HG02610 (cell line): ENCODE measurements around the gene CDAN1.

Experiments
- ATAC-seq: cut with Tn5 transposase; IDR thresholded peaks from one replicate; pipeline ENCODE4 v1.9.1; 2021; ENCODE audit warnings: mild to moderate bottlenecking, moderate library complexity; ENCODE audit not compliant: unreplicated experiment

The CDAN1 gene

GRCh38 chr15:42735382-42736165 is 1.4 kb downstream of the CDAN1 start:
- ATAC-seq: no peak

GRCh38 chr15:42734076-42734672 is 2.8 kb downstream of the CDAN1 start:
- ATAC-seq: no peak

- ATAC-seq: no peak
Observed at GRCh38 chr15:42733027-42733426, 3.9 kb downstream of the CDAN1 start.

GRCh38 chr15:42732095-42732827 is 4.7 kb downstream of the CDAN1 start:
- no peak for ATAC-seq

GRCh38 chr15:42731461-42731860 is 5.5 kb downstream of the CDAN1 start:
- ATAC-seq: no peak

GRCh38 chr15:42730536-42730935 is 6.4 kb downstream of the CDAN1 start:
- ATAC-seq: no peak

GRCh38 chr15:42730135-42730534 is 6.8 kb downstream of the CDAN1 start:
- no peak for ATAC-seq

- no peak for ATAC-seq
Observed at GRCh38 chr15:42729409-42729808, 7.5 kb downstream of the CDAN1 start.

- no peak for ATAC-seq
Observed at GRCh38 chr15:42728972-42729371, 8.0 kb downstream of the CDAN1 start.

GRCh38 chr15:42728560-42728959 is 8.4 kb downstream of the CDAN1 start:
- no peak for ATAC-seq

- no peak for ATAC-seq
Observed at GRCh38 chr15:42727750-42728381, 9.1 kb downstream of the CDAN1 start.

- no peak for ATAC-seq
Observed at GRCh38 chr15:42726114-42726513, 10.8 kb downstream of the CDAN1 start.

- ATAC-seq: no peak
Observed at GRCh38 chr15:42725331-42725903, 11.5 kb downstream of the CDAN1 start.

- ATAC-seq: no peak
Observed at GRCh38 chr15:42724276-42724675, 12.7 kb downstream of the CDAN1 start.

GRCh38 chr15:42723068-42723467 is 13.9 kb downstream of the CDAN1 start:
- no peak for ATAC-seq

GRCh38 chr15:42721916-42722315 is 15.0 kb downstream of the CDAN1 start:
- ATAC-seq: no peak

- no peak for ATAC-seq
Observed at GRCh38 chr15:42721016-42721415, 15.9 kb downstream of the CDAN1 start.

GRCh38 chr15:42720071-42720470 is 16.9 kb downstream of the CDAN1 start:
- no peak for ATAC-seq

GRCh38 chr15:42719043-42719442 is 17.9 kb downstream of the CDAN1 start:
- no peak for ATAC-seq

- no peak for ATAC-seq
Observed at GRCh38 chr15:42716626-42717025, 20.3 kb downstream of the CDAN1 start.

GRCh38 chr15:42716125-42716524 is 20.8 kb downstream of the CDAN1 start:
- no peak for ATAC-seq
